HG03378 (cell line): ENCODE measurements around the gene HHATL.

ENCODE experiments used
- ATAC-seq: cut with Tn5 transposase; IDR thresholded peaks from one replicate; pipeline ENCODE4 v1.9.1; 2021; ENCODE audit warnings: mild to moderate bottlenecking, moderate library complexity; ENCODE audit not compliant: unreplicated experiment

The HHATL gene

GRCh38 chr3:42667096-42667522 lies 35.5 kb downstream of the HHATL start:
- no peak for ATAC-seq

- ATAC-seq: no peak
Observed at GRCh38 chr3:42666577-42666998, 36.0 kb downstream of the HHATL start.

- no peak for ATAC-seq
Observed at GRCh38 chr3:42666022-42666421, 36.6 kb downstream of the HHATL start.

GRCh38 chr3:42665050-42665878 lies 37.3 kb downstream of the HHATL start:
- no peak for ATAC-seq

GRCh38 chr3:42664438-42664803 lies 38.2 kb downstream of the HHATL start:
- no peak for ATAC-seq

GRCh38 chr3:42663581-42664437 lies 38.8 kb downstream of the HHATL start:
- no peak for ATAC-seq

GRCh38 chr3:42662813-42663535 lies 39.6 kb downstream of the HHATL start:
- no peak for ATAC-seq

- no peak for ATAC-seq
Observed at GRCh38 chr3:42662037-42662812, 40.4 kb downstream of the HHATL start.

GRCh38 chr3:42661593-42662022 lies 41.0 kb downstream of the HHATL start:
- ATAC-seq: no peak

GRCh38 chr3:42660898-42661297 lies 41.7 kb downstream of the HHATL start:
- ATAC-seq: no peak

GRCh38 chr3:42660131-42660715 lies 42.4 kb downstream of the HHATL start:
- no peak for ATAC-seq

- no peak for ATAC-seq
Observed at GRCh38 chr3:42659451-42660130, 43.0 kb downstream of the HHATL start.

GRCh38 chr3:42658771-42659390 lies 43.7 kb downstream of the HHATL start:
- no peak for ATAC-seq

GRCh38 chr3:42658091-42658770 lies 44.4 kb downstream of the HHATL start:
- ATAC-seq: no peak

- ATAC-seq: no peak
Observed at GRCh38 chr3:42657675-42658074, 44.9 kb downstream of the HHATL start.

- no peak for ATAC-seq
Observed at GRCh38 chr3:42656680-42657610, 45.7 kb downstream of the HHATL start.

- no peak for ATAC-seq
Observed at GRCh38 chr3:42655980-42656679, 46.5 kb downstream of the HHATL start.
